K562 (cell line): ENCODE data around the gene REPS1. TPM values are rescaled to one million over a fixed set of nuclear protein-coding genes. Genes with fewer than 3 reads are reported as not detected.

ENCODE experiments used
- HDAC1 ChIP-seq, 2 experiments: fragments of 450-650 bp; IDR thresholded peaks; 2 replicates each; pipeline ENCODE4 v1.6.1; 2016 to 2017; ENCODE audit warnings: inconsistent platforms in 1 of 2, mild to moderate bottlenecking in 1 of 2, moderate library complexity in 1 of 2
- HDAC3 ChIP-seq: fragments of 450-650 bp; IDR thresholded peaks from 2 replicates; pipeline ENCODE4 v1.6.1; 2018; ENCODE audit warnings: borderline replicate concordance, mild to moderate bottlenecking, moderate library complexity; ENCODE audit not compliant: partially characterized antibody
- HES1 ChIP-seq: fragments of 450-650 bp; IDR thresholded peaks from 2 replicates; pipeline ENCODE4 v1.6.1; 2016; ENCODE audit warnings: low read depth, mild to moderate bottlenecking, moderate library complexity
- KDM2B ChIP-seq: fragments of 250-450 bp; sonication (Bioruptor Pico); IDR thresholded peaks from 2 replicates; pipeline ENCODE4 v1.8.0; 2021; ENCODE audit warnings: mild to moderate bottlenecking, moderate library complexity
- MXI1 ChIP-seq: IDR thresholded peaks from 2 replicates; pipeline ENCODE4 v1.6.1; 2011; ENCODE audit warnings: low read depth, mild to moderate bottlenecking, improper control_type of control experiment, low read length
- NFE2L1 ChIP-seq: fragments of 450-650 bp; IDR thresholded peaks from 2 replicates; pipeline ENCODE4 v1.6.1; 2016; ENCODE audit warnings: missing genetic modification characterization, low read depth, mild to moderate bottlenecking, missing compliant biosample characterization, moderate library complexity, borderline replicate concordance
- RBM17 ChIP-seq: fragments of 200-400 bp; formaldehyde crosslinking; IDR thresholded peaks from 2 replicates; pipeline ENCODE4 v1.6.1; 2017; ENCODE audit warnings: low read depth, mild to moderate bottlenecking, low read length, borderline replicate concordance
- SOX6 ChIP-seq: fragments of 450-650 bp; IDR thresholded peaks from 2 replicates; pipeline ENCODE4 v1.6.1; 2014; ENCODE audit warnings: mild to moderate bottlenecking
- TAL1 ChIP-seq: fragments of 450-650 bp; IDR thresholded peaks from 2 replicates; pipeline ENCODE4 v1.6.1; 2016; ENCODE audit warnings: mild to moderate bottlenecking
- THRB ChIP-seq: fragments of 450-650 bp; formaldehyde crosslinking; conservative IDR thresholded peaks from 2 replicates; pipeline ENCODE4 v1.4.0; 2022; ENCODE audit warnings: mild to moderate bottlenecking, missing genetic modification characterization
- ZBTB7A ChIP-seq: IDR thresholded peaks from 2 replicates; pipeline ENCODE4 v1.6.1; 2011; ENCODE audit warnings: low read depth, mild to moderate bottlenecking, low read length, moderate library complexity, borderline replicate concordance; ENCODE audit not compliant: control insufficient read depth
- ZNF143 ChIP-seq: sonication (generic); formaldehyde crosslinking; IDR thresholded peaks from 2 replicates; pipeline ENCODE4 v1.9.0; 2022; ENCODE audit warnings: mild to moderate bottlenecking, missing genetic modification reagents
- ZNF778 ChIP-seq: fragments of 450-650 bp; formaldehyde crosslinking; IDR thresholded peaks from 2 replicates; pipeline ENCODE4 v1.4.0; 2020; ENCODE audit warnings: mild to moderate bottlenecking, moderate library complexity
- ZZZ3 ChIP-seq: fragments of 450-650 bp; IDR thresholded peaks from 2 replicates; pipeline ENCODE4 v1.6.1; 2016; ENCODE audit warnings: antibody characterized with exemption, mild to moderate bottlenecking, moderate library complexity
- polyA plus RNA-seq, 8 experiments: library from polyadenylated mRNA; depleted of rRNA in 4 of 8; stranded (reverse) in 5 of 8; unstranded in 3 of 8; fragments of >200 nt; fragmentation: Nextera tagmentation in 2 of 8; fragmentation: Illumina TruSeq in 1 of 8; extraction: Ambion mirVana in 2 of 8; extraction: Trizol in 1 of 8; gene quantifications; 2 replicates each; pipeline versions ENCODE4 v1.2.1 to v1.2.3, GENCODE V29; 2011 to 2014; ENCODE audit warnings: inconsistent platforms in 1 of 8, missing spikeins in 1 of 8
- total RNA-seq, 7 experiments: library from RNA; depleted of rRNA in 6 of 7; stranded (reverse); fragments of >200 nt in 6 of 7; fragmentation: Illumina TruSeq in 2 of 7; extraction: Trizol in 2 of 7; gene quantifications; 2 replicates each; pipeline versions ENCODE4 v1.2.1 to v1.2.3, GENCODE V29; 2011 to 2021; ENCODE audit warnings: low replicate concordance in 1 of 7
- TF ChIP-seq, protein P1 (sequence below): fragments of 250-450 bp; sonication (Bioruptor Pico); IDR thresholded peaks from 2 replicates; pipeline ENCODE4 v1.4.0; 2020
- TF ChIP-seq, protein P2 (sequence below): IDR thresholded peaks from 2 replicates; pipeline ENCODE4 v1.6.1; 2014; ENCODE audit warnings: antibody characterized with exemption

REPS1 gene
- total and polyA plus RNA-seq, 9 of the 15 experiments (the other 6 are each of a cell fraction or from before 2014, with no cell fraction given) = 7.9 to 36.0 (median 27.8) TPM

DNA sequence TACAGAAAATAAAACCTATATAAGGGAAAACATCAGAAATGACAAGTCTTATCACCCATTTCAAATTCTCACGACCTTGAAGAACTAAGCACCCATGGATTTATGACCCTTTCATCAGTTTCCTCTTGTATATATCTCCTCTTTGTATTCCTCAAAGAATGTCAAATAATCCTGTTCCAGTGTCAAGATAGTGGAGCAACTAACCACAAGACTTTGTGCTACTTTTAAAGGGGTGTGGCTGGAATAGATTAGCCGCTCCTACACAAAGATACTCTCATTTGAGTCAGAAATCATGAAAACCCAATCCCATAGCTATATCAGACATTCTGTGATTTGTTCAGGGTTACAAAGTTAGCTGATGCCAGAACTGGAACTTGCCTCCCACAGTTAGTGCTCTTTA, 6.6 kb downstream of the REPS1 start (continued):
- TF ChIP-seq, protein P1, sequence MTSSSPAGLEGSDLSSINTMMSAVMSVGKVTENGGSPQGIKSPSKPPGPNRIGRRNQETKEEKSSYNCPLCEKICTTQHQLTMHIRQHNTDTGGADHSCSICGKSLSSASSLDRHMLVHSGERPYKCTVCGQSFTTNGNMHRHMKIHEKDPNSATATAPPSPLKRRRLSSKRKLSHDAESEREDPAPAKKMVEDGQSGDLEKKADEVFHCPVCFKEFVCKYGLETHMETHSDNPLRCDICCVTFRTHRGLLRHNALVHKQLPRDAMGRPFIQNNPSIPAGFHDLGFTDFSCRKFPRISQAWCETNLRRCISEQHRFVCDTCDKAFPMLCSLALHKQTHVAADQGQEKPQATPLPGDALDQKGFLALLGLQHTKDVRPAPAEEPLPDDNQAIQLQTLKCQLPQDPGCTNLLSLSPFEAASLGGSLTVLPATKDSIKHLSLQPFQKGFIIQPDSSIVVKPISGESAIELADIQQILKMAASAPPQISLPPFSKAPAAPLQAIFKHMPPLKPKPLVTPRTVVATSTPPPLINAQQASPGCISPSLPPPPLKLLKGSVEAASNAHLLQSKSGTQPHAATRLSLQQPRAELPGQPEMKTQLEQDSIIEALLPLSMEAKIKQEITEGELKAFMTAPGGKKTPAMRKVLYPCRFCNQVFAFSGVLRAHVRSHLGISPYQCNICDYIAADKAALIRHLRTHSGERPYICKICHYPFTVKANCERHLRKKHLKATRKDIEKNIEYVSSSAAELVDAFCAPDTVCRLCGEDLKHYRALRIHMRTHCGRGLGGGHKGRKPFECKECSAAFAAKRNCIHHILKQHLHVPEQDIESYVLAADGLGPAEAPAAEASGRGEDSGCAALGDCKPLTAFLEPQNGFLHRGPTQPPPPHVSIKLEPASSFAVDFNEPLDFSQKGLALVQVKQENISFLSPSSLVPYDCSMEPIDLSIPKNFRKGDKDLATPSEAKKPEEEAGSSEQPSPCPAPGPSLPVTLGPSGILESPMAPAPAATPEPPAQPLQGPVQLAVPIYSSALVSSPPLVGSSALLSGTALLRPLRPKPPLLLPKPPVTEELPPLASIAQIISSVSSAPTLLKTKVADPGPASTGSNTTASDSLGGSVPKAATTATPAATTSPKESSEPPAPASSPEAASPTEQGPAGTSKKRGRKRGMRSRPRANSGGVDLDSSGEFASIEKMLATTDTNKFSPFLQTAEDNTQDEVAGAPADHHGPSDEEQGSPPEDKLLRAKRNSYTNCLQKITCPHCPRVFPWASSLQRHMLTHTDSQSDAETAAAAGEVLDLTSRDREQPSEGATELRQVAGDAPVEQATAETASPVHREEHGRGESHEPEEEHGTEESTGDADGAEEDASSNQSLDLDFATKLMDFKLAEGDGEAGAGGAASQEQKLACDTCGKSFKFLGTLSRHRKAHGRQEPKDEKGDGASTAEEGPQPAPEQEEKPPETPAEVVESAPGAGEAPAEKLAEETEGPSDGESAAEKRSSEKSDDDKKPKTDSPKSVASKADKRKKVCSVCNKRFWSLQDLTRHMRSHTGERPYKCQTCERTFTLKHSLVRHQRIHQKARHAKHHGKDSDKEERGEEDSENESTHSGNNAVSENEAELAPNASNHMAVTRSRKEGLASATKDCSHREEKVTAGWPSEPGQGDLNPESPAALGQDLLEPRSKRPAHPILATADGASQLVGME (CRISPR knock-in tag) = no peak
- no peak for TF ChIP-seq THRB
- TF ChIP-seq KDM2B (CRISPR knock-in tag) = no peak
- TF ChIP-seq ZBTB7A = no peak
- TF ChIP-seq ZNF143 = no peak
- TF ChIP-seq SOX6 = peak; percentile 90
- TF ChIP-seq MXI1 = no peak
- TF ChIP-seq, protein P2, sequence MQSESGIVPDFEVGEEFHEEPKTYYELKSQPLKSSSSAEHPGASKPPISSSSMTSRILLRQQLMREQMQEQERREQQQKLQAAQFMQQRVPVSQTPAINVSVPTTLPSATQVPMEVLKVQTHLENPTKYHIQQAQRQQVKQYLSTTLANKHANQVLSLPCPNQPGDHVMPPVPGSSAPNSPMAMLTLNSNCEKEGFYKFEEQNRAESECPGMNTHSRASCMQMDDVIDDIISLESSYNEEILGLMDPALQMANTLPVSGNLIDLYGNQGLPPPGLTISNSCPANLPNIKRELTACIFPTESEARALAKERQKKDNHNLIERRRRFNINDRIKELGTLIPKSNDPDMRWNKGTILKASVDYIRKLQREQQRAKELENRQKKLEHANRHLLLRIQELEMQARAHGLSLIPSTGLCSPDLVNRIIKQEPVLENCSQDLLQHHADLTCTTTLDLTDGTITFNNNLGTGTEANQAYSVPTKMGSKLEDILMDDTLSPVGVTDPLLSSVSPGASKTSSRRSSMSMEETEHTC = no peak
- peak; percentile 22; the same call in 1 of the 2 replicates for TF ChIP-seq TAL1
- TF ChIP-seq HDAC1 (IDR thresholded peaks at IDR 0.05) = peak in 1 of 2 experiments; percentile 88; a peak in 2 of 4 replicates
- TF ChIP-seq ZNF778 (CRISPR knock-in tag) = no peak
- no peak for TF ChIP-seq ZZZ3
- TF ChIP-seq RBM17 = no peak
- TF ChIP-seq HES1 = peak; percentile 62; the same call in 1 of the 2 replicates
- no peak for TF ChIP-seq NFE2L1 (tag)
- TF ChIP-seq HDAC3 = no peak
- TF ChIP-seq, all 486 proteins: peak for 23
